Measurements from ENCODE around the gene PPIL3.

PPIL3 gene

DNA sequence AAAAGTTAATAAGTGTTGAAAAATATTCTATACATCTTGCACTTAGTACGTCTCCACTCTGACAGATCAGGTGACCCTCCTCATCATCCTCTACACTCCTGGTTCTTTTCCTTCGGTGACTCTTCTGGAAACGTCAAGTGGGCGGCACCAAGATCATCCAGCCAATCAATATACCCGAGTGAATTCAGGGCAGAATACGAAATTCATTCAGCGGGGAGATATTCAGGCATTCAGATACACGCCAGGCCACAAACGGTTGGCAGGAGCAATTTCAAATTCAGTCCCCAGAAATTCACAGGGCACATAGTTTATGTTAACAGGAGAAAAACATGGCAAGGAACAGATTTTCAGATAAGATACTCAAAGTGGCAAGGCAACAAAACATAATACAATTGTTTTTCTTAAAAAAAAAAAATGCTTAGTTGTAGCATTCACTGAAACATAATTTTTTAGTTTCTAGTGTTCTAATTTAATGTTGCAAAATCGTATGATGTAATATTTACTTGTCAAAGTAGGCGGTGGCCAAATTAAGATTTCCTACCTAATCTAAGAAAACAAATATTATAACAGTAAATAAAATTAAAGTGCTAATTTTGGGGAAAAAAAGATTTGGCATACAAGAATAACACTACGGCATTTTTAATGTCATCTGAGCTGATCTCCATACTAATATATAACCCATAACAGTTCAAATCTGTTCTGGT, 28.6 kb downstream of the PPIL3 start:
- no peak for DNase-seq

DNA sequence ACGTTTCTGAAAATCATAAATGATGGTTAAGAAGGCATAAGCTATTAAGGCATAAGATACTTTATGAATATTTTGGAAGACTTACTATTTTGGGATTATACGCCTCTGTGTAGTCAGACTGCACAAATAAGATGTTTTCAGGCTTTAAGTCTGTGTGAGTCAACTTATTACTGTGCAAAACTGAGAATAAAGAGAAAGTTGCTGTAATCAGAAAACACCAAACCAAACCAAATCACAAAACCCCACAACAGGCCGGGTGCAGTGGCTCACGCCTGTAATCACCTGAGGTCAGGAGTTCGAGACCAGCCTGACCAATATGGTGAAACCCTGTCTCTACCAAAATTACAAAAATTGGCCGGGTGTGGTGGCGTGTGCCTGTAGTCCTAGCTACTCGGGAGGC, 32.1 kb downstream of the PPIL3 start:
- DNase-seq: no peak

DNA sequence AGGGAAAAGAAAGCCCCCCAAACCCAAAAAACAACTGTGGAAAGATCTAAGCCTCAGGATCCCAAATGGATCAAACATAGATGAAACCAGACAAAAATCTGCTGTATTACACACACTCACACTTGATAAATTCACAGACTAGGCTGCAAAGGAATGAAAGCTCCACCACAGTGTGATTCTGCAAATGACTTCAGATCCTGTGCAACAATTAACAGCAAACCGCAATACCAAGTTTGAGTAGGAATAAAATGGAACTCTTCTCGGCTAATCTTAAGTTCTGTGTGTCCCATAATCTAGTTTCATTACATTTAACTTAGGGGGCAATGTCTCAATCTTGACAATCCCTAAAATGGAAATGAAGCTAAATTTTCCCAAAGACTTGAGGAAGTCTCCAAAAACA, 36.3 kb downstream of the PPIL3 start:
- DNase-seq: no peak

DNA sequence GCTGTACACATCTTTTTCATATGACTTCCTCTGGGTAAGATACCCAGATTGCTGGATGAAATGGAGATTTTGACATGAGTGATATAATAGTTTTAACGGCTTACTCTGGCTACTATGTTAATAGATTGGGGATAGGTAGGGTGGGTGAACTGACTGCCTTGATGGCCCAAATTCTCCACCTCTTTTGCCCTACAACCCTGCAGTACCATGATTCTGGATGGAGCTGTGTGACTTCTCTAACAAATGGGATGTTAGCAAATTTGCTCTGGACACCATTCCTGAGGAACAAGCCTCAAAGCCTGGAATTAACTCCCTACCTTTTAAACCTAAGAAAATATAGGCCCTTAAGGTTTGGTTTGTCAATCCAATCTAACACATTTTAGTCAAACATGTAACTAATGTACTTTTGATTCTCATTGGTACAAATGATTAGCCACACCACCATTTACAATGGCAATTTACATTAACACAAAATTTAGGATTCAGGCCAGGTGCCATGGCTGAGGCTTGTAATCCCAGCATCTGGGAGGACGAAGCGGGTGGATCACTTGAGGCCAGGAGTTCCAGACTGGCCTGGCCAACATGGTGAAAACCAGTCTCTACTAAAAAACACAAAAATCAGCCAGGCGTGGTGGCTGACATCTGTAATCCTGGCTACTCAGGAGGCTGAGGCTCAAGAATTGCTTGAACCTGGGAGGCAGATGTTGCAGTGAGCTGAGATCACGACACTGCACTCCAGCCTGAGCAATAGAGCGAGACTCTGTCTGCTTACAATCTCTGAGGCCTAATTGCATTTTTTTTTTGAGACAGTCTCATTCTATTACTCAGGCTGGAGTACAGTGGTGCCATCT, 37.3 kb downstream of the PPIL3 start:
- no peak for DNase-seq

DNA sequence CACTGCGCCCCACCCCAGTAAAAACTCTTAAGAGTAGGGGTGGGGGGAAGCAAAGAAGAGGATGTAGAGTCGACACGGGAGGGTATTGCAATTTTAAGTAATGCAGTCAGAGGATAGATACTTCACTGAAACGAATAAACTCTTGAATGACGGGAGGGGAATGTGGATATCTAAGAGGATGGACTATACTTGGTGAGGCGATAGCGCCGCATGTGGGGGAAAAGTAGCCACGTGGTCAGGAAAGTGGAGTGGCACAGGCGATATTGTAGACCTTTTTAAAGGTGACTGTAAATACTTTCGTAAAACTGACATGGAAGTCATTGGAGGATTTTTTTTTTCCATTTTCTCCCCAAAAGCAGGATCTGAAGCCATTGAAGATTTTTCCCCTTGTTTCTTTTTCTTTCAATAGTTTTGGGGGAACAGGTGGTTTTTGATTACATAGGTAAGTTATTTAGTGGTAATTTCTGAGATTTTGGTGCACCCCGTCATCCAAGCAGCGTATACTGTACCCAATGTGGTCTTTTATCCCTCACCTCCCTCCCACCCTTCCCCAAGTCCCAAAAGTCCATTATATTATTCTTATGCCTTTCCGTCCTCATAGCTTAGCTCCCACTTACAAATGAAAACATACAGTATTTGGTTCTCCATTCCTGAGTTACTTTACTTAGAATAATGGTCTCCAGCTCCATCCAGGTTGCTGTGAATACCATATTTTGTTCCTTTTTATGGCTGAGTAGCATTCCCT, 38.2 kb downstream of the PPIL3 start:
- no peak for DNase-seq

DNA sequence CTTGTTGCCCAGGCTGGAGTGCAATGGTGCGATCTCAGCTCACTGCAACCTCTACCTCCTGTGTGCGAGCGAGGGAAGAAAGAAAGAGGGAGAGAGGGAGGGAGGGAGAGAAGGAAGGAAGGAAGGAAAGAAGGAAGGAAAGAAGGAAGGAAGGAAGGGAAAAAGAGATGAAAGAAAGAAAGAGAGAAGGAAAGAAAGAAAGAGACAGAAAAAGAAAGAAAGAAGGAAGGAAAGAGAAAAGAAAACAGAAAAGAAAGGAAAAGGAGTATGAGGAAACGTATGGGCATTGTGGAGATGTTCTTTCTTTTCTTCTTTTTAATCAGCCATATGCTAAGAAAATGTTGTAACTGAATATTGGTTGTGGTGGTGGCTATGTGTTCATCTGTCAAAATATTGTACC, 40.9 kb downstream of the PPIL3 start:
- DNase-seq: no peak

DNA sequence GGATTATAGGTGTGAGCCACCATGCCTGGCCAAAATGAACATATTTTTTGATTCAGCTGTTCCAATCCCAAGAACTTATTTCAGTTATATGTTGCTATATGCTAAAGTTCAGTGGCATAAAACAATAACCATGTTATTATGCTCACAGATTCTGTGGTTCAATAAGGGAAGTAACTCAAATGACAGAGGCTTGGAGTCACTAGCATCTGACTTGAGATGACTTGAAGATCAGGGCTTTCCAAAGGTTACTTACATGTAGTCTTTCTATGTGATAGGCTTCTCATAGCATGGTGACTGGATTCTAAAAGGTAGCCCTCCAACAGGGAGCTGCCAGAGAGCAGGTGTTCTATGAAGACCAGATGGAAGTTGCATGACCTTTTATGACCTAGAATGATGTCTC, 41.6 kb downstream of the PPIL3 start:
- no peak for DNase-seq

DNA sequence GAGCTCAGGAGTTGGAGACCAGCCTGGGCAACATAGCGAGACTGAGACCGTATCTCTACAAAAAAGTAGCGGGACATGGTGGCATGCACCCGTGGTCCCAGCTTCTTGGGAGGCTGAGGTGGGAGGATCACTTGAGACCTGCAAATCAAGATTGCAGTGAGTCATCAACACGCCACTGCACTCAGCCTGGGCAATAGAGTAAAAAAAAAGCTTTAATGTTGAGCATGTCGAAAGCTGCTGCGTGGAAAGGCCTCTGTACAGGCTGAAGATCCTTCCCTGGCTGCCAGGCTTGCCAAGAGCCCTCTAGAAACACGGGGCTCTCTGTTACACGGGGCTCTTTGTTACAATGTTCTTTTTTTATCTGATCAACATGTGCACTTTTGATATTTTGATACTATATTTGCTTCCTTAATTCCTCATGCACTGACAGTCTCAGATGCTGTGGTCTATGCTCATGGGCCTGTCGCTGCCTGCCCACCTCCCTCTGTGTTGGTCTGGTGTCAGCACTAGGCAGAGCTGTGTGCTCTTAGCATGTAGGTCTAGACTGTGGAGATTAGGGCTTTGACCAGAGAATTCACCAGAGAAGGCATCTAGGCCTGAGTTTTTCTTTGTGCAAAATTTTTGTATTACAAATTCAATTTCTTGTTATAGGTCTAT, 43.1 kb downstream of the PPIL3 start:
- DNase-seq: no peak

DNA sequence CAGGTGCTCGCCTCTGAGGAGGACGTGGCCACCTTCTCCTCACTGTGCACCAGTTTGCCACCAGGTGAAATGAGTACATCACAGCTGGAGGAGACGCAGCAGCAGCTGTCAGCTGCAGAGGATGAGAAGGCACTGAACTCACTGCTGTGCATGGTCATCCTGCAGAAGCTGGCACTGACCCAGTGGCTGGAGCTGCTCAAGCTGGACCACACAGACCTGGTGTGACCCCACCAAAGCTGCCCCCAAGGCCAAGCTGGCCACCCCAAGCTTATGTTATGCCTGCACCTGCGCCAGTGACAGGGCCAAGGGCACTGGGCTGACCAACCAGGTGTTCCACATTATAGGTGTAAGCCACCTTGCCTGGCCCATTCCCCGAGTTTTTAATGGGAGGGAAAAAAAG, 43.7 kb downstream of the PPIL3 start:
- no peak for DNase-seq

DNA sequence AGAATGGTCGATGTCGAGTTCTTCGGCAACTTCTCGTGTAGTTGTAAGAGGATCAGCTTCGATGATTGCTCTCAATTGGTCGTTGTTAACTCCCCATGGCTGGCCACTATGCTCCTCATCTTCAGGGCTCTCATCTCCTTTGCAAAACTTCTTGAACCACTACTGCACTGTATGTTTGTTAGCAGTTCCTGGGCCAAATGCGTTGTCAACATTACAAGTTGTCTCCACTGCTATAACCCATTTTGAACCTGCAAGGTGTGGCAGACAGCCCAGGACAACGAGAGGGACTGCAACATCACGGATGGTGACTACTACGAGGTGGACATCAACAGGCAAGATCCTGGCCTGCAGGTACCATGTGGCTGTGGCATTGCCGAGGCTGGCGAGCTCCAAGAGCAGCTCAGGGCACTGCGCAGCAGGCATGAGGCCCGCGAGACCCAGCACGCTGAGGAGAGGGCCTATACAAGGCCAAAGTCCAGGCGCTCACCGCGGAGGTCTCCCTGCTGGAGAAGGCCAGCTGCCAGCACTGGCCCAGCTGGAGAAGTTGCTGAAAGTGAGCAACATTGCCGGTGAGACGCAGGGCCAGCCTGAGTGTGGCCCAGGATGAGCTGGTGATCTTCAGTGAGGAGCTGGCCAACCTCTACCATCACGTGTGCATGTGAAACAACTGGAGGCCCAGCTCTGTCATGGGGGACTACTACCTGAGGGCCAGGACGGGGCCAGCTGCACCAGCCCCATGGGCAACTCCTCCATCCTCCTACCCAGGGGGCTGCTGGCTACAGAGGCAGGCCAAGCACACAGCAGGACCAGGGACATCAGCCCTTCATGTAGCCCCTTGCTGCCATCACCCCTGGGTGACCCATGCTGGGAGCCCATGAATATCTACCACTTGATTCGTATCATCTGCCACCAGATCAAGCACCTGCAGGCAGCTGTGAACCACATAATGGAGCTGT, 44.6 kb downstream of the PPIL3 start:
- DNase-seq: no peak

DNA sequence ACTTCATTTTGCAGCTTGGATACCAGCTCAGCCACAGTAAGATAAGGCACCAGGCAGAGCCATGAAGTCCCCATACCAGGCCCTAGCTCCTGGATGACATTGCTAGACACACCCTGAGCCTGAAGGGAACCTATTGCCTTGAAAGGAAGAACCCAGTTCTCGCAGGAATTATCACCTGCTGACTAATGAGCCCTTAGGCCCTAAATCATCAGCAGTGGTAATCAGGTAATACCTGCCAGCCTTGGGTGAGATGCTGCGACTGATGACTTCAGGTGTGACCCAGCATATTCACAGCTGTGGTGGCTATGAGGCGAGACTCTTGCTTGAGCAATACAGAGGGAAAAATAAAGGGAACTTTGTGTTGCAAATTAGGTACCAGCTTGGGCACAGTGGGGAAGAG, 49.4 kb downstream of the PPIL3 start:
- no peak for DNase-seq

DNA sequence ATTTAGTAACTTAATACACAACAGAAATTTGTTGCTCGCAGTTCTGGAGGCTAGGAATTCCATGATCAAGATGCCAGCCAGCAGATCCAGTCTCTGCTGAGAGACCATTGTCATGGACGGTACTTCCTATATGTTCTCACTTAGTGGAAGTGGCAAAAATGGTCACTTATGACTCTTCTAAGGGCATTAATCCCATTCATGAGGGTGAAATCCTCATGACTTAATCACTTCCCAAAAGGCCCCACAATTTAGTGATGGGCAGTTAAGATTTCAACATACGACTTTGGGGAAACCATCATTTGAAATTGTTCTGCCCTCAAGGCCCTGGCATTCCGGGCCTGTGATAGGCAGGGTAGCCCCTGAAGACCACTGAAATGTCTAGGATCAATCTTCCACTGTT, 54.2 kb downstream of the PPIL3 start:
- no peak for DNase-seq

DNA sequence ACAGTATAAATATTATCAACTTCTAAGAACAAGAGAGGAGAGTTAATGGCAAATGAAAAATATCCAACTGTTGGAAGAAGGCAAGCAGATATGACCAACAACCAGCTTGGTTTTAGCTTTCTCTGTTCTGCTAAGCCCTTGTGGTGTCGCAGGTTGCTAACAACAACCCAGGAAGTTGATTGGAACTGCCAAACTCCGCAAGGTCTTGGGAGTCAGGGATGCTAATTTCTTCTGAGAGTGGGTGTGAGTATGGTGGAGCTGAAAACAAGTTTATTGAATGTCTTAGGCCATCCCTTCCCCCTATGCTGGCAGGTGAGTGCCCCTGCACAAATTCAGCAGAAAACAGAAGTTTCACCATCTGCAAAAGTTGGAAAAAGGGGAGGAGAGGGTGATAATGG, 59.6 kb downstream of the PPIL3 start:
- no peak for DNase-seq

DNA sequence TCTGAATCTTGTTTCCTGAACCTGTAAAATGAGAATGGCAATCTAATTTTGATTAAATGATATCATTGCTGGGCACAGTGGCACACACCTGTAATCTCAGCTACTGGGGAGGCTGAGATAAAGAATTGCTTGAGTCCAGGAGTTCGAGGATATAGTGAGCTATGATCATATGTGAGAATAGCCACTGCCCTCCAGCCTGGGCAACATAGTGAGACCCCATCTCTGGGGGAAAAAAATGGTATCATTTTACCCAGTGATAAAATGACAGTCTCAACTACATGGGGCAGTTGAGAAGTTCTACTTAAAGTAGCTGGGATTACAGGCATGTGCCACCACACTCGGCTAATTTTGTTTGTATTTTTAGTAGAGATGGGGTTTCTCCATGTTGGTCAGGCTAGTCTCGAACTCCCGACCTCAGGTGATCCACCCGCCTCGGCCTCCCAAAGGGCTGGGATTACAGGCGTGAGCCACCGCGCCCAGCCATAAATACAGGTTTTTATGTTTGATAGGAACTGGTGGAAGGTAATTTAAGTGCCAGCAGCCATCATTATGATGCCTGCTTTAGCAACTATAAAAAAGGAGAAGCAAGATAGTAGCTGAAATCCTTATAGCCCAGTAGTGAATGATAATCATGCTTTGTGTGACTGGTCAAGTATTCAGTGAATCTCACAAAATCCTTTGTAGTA, 60.2 kb downstream of the PPIL3 start:
- DNase-seq: no peak

DNA sequence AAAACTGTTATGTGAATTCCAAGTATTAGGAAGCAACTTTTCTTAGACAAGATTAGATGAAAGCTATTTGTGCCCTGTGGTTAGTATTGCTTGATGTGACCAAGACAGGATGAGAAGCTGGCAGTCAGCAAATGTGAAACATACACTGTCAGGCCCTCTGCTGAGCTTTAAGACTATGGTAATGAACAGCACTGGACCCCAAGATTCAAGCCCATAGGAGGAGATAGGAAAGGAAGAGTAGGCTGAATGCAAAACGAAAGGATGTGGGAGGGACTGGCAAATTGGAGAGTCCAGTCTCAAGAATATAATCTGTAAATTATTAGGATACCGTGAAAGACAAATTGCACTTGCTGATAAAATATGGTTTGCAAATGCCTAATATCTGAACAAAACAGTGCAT, 60.8 kb downstream of the PPIL3 start:
- no peak for DNase-seq

DNA sequence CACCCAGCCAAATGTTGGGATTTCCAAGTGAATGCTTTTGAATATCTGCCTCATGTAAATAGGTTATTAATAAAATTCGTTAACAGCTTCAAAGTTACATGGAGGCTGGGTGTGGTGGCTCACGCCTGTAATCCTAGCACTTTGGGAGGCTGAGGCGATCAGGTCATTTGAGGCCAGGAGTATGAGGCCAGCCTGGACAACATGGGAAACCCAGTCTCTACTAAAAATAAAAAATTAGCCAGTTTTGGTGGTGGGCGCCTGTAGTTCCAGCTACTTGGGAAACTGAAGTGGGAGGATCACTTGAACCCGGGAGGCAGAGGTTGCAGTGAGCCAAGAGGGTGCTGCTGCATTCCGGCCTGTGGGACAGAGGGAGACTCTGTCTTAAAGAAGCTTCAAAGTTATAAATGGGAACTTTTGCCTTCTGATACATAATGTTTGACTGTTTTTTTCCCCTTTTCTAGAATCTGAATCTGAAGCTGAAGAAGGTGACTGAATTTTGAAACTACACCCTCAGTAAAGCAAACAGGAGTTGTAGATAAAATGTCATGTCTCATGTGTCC, 67.1 kb downstream of the PPIL3 start:
- no peak for DNase-seq
